GM08714 (cell line): Measurements from ENCODE around the gene BACH2.
"Not testable (repeated sequence)": the region's sequence is repeated elsewhere in the genome, so short reads cannot be mapped to it uniquely, and the experiment has no call there.

Experiments
- H3K4me3 ChIP-seq: fragments of 200-500 bp; sonication (Bioruptor generic); 2 replicates; pipeline ENCODE4 v1.5.1; 2014; ENCODE audit warnings: mild to moderate bottlenecking, low read length, inconsistent platforms
- ZNF274 ChIP-seq: IDR thresholded peaks from 2 replicates; pipeline ENCODE4 v1.6.1; 2012; ENCODE audit warnings: mild to moderate bottlenecking, low read depth, low read length

The BACH2 gene

GRCh38 chr6:90294989-90295853 is 1.4 kb downstream of the BACH2 start:
- peak overlapping the region; percentile 45; the same call in 1 of the 2 replicates for H3K4me3 ChIP-seq
- no peak for TF ChIP-seq ZNF274

- no peak for TF ChIP-seq ZNF274
- H3K4me3 ChIP-seq: peak overlapping the region; percentile 45; the same call in 1 of the 2 replicates
These were observed 2.0 kb downstream of the BACH2 start for GRCh38 chr6:90294614-90294988.

GRCh38 chr6:90294008-90294511 is 2.6 kb downstream of the BACH2 start:
- no peak overlapping the region for H3K4me3 ChIP-seq
- TF ChIP-seq ZNF274: no peak

- TF ChIP-seq ZNF274: no peak
- no peak overlapping the region for H3K4me3 ChIP-seq
These were observed 3.2 kb downstream of the BACH2 start for GRCh38 chr6:90293319-90293953.

- H3K4me3 ChIP-seq: no peak overlapping the region
- TF ChIP-seq ZNF274: no peak
These were observed 5.1 kb downstream of the BACH2 start for GRCh38 chr6:90291565-90291964.

GRCh38 chr6:90290811-90291420 is 5.7 kb downstream of the BACH2 start:
- no peak for TF ChIP-seq ZNF274
- no peak overlapping the region for H3K4me3 ChIP-seq

GRCh38 chr6:90289902-90290301 is 6.7 kb downstream of the BACH2 start:
- no peak for TF ChIP-seq ZNF274
- H3K4me3 ChIP-seq: no peak overlapping the region

- no peak overlapping the region for H3K4me3 ChIP-seq
- no peak for TF ChIP-seq ZNF274
These were observed 8.2 kb downstream of the BACH2 start for GRCh38 chr6:90288404-90288803.

GRCh38 chr6:90286884-90287488 is 9.7 kb downstream of the BACH2 start:
- no peak for TF ChIP-seq ZNF274
- no peak overlapping the region for H3K4me3 ChIP-seq

GRCh38 chr6:90285611-90286381 is 10.8 kb downstream of the BACH2 start:
- no peak for TF ChIP-seq ZNF274
- H3K4me3 ChIP-seq: peak overlapping the region; percentile 25; the same call in 1 of the 2 replicates

GRCh38 chr6:90285042-90285481 is 11.6 kb downstream of the BACH2 start:
- TF ChIP-seq ZNF274: no peak
- H3K4me3 ChIP-seq: peak overlapping the region; percentile 25

- H3K4me3 ChIP-seq: peak overlapping the region; percentile 49
- TF ChIP-seq ZNF274: no peak
These were observed 12.2 kb downstream of the BACH2 start for GRCh38 chr6:90284236-90285041.

- H3K4me3 ChIP-seq: not testable (repeated sequence)
These were observed 14.4 kb downstream of the BACH2 start for GRCh38 chr6:90282265-90282664.

GRCh38 chr6:90278129-90278528 is 18.5 kb downstream of the BACH2 start:
- TF ChIP-seq ZNF274: no peak
- no peak overlapping the region for H3K4me3 ChIP-seq
